Measurements from ENCODE around the gene TGFA.

The TGFA gene

DNA sequence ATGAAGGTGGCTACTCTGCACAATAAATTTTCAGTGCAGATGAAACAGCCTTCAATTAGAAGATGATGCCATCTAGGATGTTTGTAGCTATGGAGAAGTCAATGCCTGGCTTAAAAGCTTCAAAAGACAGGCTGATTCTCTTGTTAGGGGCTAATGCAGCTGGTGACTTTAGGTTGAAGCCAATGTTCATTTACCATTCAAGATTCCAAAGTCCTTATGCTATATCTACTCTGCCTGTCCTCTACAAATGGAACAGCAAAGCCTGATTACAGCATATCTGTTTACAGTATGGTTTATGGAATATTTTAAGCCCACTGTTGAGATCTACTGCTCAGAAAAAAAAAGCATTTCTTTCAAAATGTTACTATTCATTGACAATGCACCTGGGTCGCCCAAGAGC lies 15.8 kb downstream of the TGFA start:
- TF ChIP-seq, protein P1, sequence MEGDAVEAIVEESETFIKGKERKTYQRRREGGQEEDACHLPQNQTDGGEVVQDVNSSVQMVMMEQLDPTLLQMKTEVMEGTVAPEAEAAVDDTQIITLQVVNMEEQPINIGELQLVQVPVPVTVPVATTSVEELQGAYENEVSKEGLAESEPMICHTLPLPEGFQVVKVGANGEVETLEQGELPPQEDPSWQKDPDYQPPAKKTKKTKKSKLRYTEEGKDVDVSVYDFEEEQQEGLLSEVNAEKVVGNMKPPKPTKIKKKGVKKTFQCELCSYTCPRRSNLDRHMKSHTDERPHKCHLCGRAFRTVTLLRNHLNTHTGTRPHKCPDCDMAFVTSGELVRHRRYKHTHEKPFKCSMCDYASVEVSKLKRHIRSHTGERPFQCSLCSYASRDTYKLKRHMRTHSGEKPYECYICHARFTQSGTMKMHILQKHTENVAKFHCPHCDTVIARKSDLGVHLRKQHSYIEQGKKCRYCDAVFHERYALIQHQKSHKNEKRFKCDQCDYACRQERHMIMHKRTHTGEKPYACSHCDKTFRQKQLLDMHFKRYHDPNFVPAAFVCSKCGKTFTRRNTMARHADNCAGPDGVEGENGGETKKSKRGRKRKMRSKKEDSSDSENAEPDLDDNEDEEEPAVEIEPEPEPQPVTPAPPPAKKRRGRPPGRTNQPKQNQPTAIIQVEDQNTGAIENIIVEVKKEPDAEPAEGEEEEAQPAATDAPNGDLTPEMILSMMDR (IDR thresholded peaks at IDR 0.05; ENCODE audit: borderline replicate concordance, control extremely low read depth, extremely low read depth, insufficient read depth, missing control alignments), result no peak
- no peak for DNase-seq (ENCODE audit: low spot score)
- in situ Hi-C loops (cut with MboI; ENCODE audit: low sequenced_read_pairs, unreplicated experiment), result no loop called here

- in situ Hi-C loops (cut with MboI; ENCODE audit: low sequenced_read_pairs, unreplicated experiment), result no loop called here
- TF ChIP-seq, protein P1 (IDR thresholded peaks at IDR 0.05; ENCODE audit: borderline replicate concordance, control extremely low read depth, extremely low read depth, insufficient read depth, missing control alignments), result no peak
- no peak for DNase-seq (ENCODE audit: low spot score)
Measured at GRCh38 chr2:70536517-70537055, 17.0 kb downstream of the TGFA start.

GRCh38 chr2:70535573-70535972 lies 18.1 kb downstream of the TGFA start:
- TF ChIP-seq, protein P1 (IDR thresholded peaks at IDR 0.05; ENCODE audit: borderline replicate concordance, control extremely low read depth, extremely low read depth, insufficient read depth, missing control alignments), result no peak
- in situ Hi-C loops (cut with MboI; ENCODE audit: low sequenced_read_pairs, unreplicated experiment), result no loop called here
- DNase-seq (ENCODE audit: low spot score), result no peak

- TF ChIP-seq, protein P1 (IDR thresholded peaks at IDR 0.05; ENCODE audit: borderline replicate concordance, control extremely low read depth, extremely low read depth, insufficient read depth, missing control alignments), result no peak
- in situ Hi-C loops (cut with MboI; ENCODE audit: low sequenced_read_pairs, unreplicated experiment), result no loop called here
- DNase-seq (ENCODE audit: low spot score), result no peak
Measured at GRCh38 chr2:70534183-70534836, 19.3 kb downstream of the TGFA start.

DNA sequence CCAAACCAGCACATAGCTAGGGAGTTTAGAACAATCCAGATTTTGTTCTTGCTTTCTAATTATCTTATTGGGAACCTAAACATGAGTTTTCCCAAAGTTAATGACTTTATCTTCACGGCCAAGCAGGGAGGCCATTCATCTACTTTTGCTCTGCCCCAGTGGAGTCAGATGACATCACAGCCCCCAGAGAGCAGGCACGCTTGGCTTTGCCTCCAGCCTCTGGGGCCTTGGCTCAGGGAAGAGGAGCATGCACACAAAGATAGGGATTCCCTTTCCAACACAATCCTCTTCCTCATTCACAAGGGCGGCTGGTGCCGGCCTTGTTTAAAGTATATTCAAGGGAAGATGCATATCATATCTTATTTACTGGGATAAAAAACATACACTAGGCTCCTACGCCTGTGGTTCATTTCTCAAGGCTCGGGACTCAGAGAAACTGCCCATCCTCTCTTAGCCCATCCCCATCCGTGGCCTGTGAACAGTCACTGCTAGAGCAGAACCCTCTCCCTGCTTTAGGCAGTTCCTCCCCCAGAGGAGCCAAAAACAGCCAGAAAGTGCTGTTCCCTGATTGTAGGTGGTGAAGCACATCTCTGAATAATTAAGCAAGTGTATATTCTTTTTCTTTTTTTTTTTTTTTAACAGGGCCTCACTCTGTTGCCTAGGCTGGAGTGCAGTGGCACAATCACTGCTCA lies 21.2 kb downstream of the TGFA start:
- DNase-seq (ENCODE audit: low spot score), result no peak
- in situ Hi-C loops (cut with MboI; ENCODE audit: low sequenced_read_pairs, unreplicated experiment), result no loop called here
- TF ChIP-seq, protein P1 (IDR thresholded peaks at IDR 0.05; ENCODE audit: borderline replicate concordance, control extremely low read depth, extremely low read depth, insufficient read depth, missing control alignments), result no peak

DNA sequence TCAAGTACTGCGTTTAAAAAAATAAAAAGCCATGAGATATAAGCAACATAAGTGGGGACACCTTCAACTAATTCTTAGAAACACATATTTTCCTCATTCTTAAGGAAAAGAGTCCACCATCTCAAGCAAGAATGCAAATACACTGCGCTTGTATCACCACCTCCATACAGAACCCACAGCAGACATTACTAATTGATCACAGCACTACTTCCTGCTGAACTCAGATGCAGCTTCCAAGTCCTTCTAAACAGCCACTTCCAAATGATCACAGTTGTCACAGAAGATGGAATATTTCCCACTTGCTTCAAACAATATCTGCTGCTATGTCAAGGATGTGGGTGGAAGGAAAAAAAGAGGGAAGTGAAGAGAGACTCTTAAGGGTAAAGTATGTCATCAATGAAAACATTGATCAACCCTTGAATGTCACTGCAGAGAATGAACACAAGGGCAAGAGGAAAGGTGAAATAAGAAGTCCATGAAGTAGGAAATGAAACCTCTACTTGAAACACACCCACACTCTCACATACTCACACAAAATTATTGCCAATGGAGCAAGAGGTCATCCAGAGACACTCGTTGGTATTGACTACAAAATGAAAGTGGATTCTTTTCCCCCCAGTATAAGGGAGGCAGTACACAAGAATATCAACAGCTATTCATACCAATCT lies 22.1 kb downstream of the TGFA start:
- TF ChIP-seq, protein P1 (IDR thresholded peaks at IDR 0.05; ENCODE audit: borderline replicate concordance, control extremely low read depth, extremely low read depth, insufficient read depth, missing control alignments), result no peak
- no peak for DNase-seq (ENCODE audit: low spot score)
- in situ Hi-C loops (cut with MboI; ENCODE audit: low sequenced_read_pairs, unreplicated experiment), result no loop called here
